BJ (cell line): ENCODE data around the gene PDIA6. TPM values are rescaled to one million over a fixed set of nuclear protein-coding genes. Genes with fewer than 3 reads are reported as not detected.

Experiments used
- CTCF ChIA-PET: fragments of 350-600 bp; formaldehyde crosslinking; extraction: SDS; loops from one replicate; lab custom pipeline; 2021; ENCODE audit warnings: antibody characterized with exemption, inconsistent platforms; lab: Yijun Ruan, JAX
- POLR2A ChIA-PET: fragments of 300-600 bp; sonication (Branson Sonifier 250); formaldehyde crosslinking; extraction: SDS; loops from one replicate; lab custom pipeline; 2021; ENCODE audit warnings: antibody characterized with exemption; lab: Charles Lee
- DNase-seq: peaks from one replicate; pipeline ENCODE4 v3.0.0-alpha.2; 2011; ENCODE audit warnings: low read depth
- H3K27me3 ChIP-seq: 2 replicates; pipeline ENCODE4 v1.6.0; 2011; ENCODE audit warnings: low read length; ENCODE audit not compliant: control insufficient read depth, insufficient read depth
- H3K36me3 ChIP-seq: 2 replicates; pipeline ENCODE4 v1.5.1; 2011; ENCODE audit warnings: low read length; ENCODE audit not compliant: control insufficient read depth, insufficient read depth
- H3K4me3 ChIP-seq: 2 replicates; pipeline ENCODE4 v1.5.1; 2011; ENCODE audit warnings: low read depth, mild to moderate bottlenecking, control low read depth, low read length
- CTCF ChIP-seq: IDR thresholded peaks from 2 replicates; pipeline ENCODE4 v1.5.1; 2011; ENCODE audit warnings: low read depth, mild to moderate bottlenecking, control low read depth, inconsistent platforms, low read length, moderate library complexity; ENCODE audit not compliant: insufficient read depth
- polyA plus RNA-seq: library from polyadenylated mRNA; depleted of rRNA; stranded (reverse); fragments of >200 nt; gene quantifications from 2 replicates; pipeline ENCODE4 v1.2.3, GENCODE V29; 2011

The PDIA6 gene
- polyA plus RNA-seq, 1 experiment = 238 TPM

- no peak for TF ChIP-seq CTCF
- DNase-seq = no peak
- H3K27me3 ChIP-seq = no peaks in the 10 kb centered on the region
- ChIA-PET CTCF (no interaction called here), POLR2A (no interaction called here)
- no peaks in the 10 kb centered on the region for H3K36me3 ChIP-seq
- H3K4me3 ChIP-seq = no peak overlapping the region
Measured at GRCh38 chr2:10802657-10803056, 9.9 kb downstream of the PDIA6 start.

- H3K27me3 ChIP-seq = no peaks in the 10 kb centered on the region
- no peak for TF ChIP-seq CTCF
- CTCF ChIA-PET = interaction anchor here (0.6 to 1.6 kb wide), 4 partner anchors 11 to 342 kb away, joined by 3 to 4 read pairs (median 4); no protein-coding TSS in a partner anchor
- DNase-seq = no peak
- POLR2A ChIA-PET = no interaction called here
- no peak overlapping the region for H3K4me3 ChIP-seq
- H3K36me3 ChIP-seq = peaks cover 1% of the 10 kb centered on the region; the same call in 1 of the 2 replicates
Measured at GRCh38 chr2:10800163-10800562, 12.4 kb downstream of the PDIA6 start.

- ChIA-PET POLR2A (no interaction called here), CTCF (no interaction called here)
- Histone ChIP-seq H3K4me3 (no peak overlapping the region), H3K36me3 (peaks cover 1% of the 10 kb centered on the region; the same call in 1 of the 2 replicates), H3K27me3 (no peaks in the 10 kb centered on the region)
- no peak for DNase-seq
- TF ChIP-seq CTCF = no peak
Measured at GRCh38 chr2:10798783-10799182, 13.8 kb downstream of the PDIA6 start.

DNA sequence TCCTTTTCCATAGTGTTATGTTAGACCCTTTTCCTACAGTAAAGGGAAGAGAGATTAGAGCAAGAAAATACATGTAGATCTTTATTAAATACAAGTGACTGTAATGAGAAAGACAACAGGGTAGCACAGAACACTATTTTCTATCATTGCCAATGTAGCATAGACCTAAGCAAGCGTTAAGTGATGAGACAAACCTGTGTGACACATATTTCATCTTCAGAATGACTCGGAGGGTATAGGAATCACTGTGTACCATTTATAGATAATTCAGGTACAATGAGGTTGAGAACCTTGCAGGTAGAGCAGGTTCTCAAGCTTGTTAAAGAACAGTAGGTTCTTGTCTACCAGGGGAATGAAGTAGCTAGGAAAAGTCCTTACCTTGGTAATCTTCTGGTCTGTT, 15.9 kb downstream of the PDIA6 start:
- Histone ChIP-seq H3K27me3 (no peaks in the 10 kb centered on the region), H3K36me3 (peaks cover 3% of the 10 kb centered on the region), H3K4me3 (no peak overlapping the region)
- TF ChIP-seq CTCF = no peak
- no peak for DNase-seq
- CTCF ChIA-PET = no interaction called here
- POLR2A ChIA-PET = no interaction called here

DNA sequence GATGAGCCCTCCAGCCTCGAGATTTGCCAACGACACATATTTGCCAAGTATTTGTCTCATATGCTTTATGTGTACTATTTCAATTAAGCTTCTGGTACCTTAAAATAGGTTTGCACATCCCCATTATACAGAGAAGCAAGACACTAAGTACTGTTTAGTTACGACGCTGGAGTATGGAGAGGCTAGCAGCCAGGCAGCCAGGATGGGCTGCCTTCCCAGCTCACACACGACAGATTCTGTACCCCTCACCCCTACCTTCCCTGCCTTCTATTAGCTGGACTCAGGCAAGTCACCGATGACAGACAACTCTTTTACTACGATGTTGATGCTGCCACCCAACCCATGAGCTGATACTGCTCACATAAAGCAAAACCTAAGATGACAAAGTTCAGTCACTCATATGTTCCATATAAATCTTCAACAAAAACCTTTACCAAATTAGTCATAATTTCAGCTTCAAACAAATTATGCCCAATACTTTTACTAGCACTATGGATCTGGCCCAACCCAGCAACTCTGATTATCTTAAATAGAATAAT, 17.0 kb downstream of the PDIA6 start:
- peaks cover 8% of the 10 kb centered on the region for H3K36me3 ChIP-seq

More for the DNA sequence above, 17.0 kb downstream of the PDIA6 start:
- CTCF ChIA-PET = interaction anchor here (0.9 kb wide), 1 partner anchor 11 kb away, joined by 3 read pairs; no protein-coding TSS in a partner anchor
- POLR2A ChIA-PET = no interaction called here
- TF ChIP-seq CTCF = no peak
- Histone ChIP-seq H3K27me3 (no peaks in the 10 kb centered on the region), H3K4me3 (no peak overlapping the region)
- no peak for DNase-seq
